Keratinocyte (primary cell): ENCODE measurements around the gene SEC14L1. TPM values are rescaled to one million over a fixed set of nuclear protein-coding genes. Genes with fewer than 3 reads are reported as not detected.

Experiments used
- DNase-seq: peaks from one replicate; pipeline ENCODE4 v3.0.0-alpha.2; 2011; ENCODE audit warnings: low read depth, missing footprints, low spot score
- FAIRE-seq: peaks from 2 replicates; lab custom pipeline; 2011; peaks lifted over from hg19 to GRCh38; lab: Jason Lieb, UNC
- H2AFZ ChIP-seq: 2 replicates; pipeline ENCODE4 v1.6.0; 2012; ENCODE audit warnings: low read length, control low read depth, inconsistent platforms; ENCODE audit not compliant: control insufficient read depth
- H3K27ac ChIP-seq: 2 replicates; pipeline ENCODE4 v1.5.1; 2011; ENCODE audit warnings: low read length; ENCODE audit not compliant: control insufficient read depth, insufficient read depth
- H3K27me3 ChIP-seq: 3 replicates; pipeline ENCODE4 v1.6.0; 2011; ENCODE audit warnings: low read length; ENCODE audit not compliant: control insufficient read depth, insufficient read depth; ENCODE audit errors: extremely low read depth
- H3K36me3 ChIP-seq, 2 experiments: 2 replicates in 1 of 2; 3 replicates in 1 of 2; pipeline ENCODE4 v1.5.1; 2011; ENCODE audit warnings: low read length in 2 of 2, mild to moderate bottlenecking in 1 of 2; ENCODE audit not compliant: control insufficient read depth in 2 of 2, insufficient read depth in 2 of 2; ENCODE audit errors: extremely low read depth in 1 of 2
- H3K4me1 ChIP-seq: 3 replicates; pipeline ENCODE4 v1.5.1; 2011; ENCODE audit warnings: low read length; ENCODE audit not compliant: control insufficient read depth, insufficient read depth; ENCODE audit errors: extremely low read depth
- H3K4me2 ChIP-seq: 3 replicates; pipeline ENCODE4 v1.6.0; 2011; ENCODE audit warnings: low read depth, low read length; ENCODE audit not compliant: control insufficient read depth, insufficient read depth; ENCODE audit errors: extremely low read depth
- H3K4me3 ChIP-seq, 3 experiments: fragments of 200-600 bp in 1 of 3; sonication (generic) in 1 of 3; 2 replicates in 2 of 3; 3 replicates in 1 of 3; pipeline ENCODE4 v1.5.1; 2011 to 2016; ENCODE audit warnings: low read length in 3 of 3, mild to moderate bottlenecking in 3 of 3, control low read depth in 2 of 3, inconsistent platforms in 1 of 3, low read depth in 1 of 3, mixed read lengths in 1 of 3, mixed run types in 1 of 3, moderate library complexity in 1 of 3; ENCODE audit not compliant: control insufficient read depth in 2 of 3, insufficient read depth in 2 of 3; ENCODE audit errors: extremely low read depth in 1 of 3
- H3K79me2 ChIP-seq: 2 replicates; pipeline ENCODE4 v1.6.0; 2012; ENCODE audit warnings: low read length; ENCODE audit not compliant: control insufficient read depth, insufficient read depth
- H3K9ac ChIP-seq: 3 replicates; pipeline ENCODE4 v1.6.0; 2011; ENCODE audit warnings: low read length; ENCODE audit not compliant: control insufficient read depth, insufficient read depth; ENCODE audit errors: extremely low read depth
- H3K9me1 ChIP-seq: 3 replicates; pipeline ENCODE4 v1.6.0; 2011; ENCODE audit warnings: low read length; ENCODE audit not compliant: control insufficient read depth, insufficient read depth; ENCODE audit errors: extremely low read depth
- H3K9me3 ChIP-seq: 2 replicates; pipeline ENCODE4 v1.5.1; 2012; ENCODE audit warnings: low read depth, low read length; ENCODE audit not compliant: control insufficient read depth
- H4K20me1 ChIP-seq: 3 replicates; pipeline ENCODE4 v1.6.0; 2011; ENCODE audit warnings: low read length; ENCODE audit not compliant: control insufficient read depth, insufficient read depth; ENCODE audit errors: extremely low read depth
- EZH2 ChIP-seq: IDR thresholded peaks from one replicate; pipeline ENCODE4 v1.6.1; 2012; ENCODE audit warnings: inconsistent platforms, mild to moderate bottlenecking, low read length, moderate library complexity
- dilution Hi-C: fragments of 300-500 bp; cut with MboI; formaldehyde crosslinking; loops from one replicate; pipeline ENCODE4 v1.7.0; 2020; ENCODE audit warnings: low sequenced_read_pairs; ENCODE audit not compliant: extremely low pct_ligation_motif_present
- polyA plus RNA-seq, 5 experiments: library from polyadenylated mRNA; depleted of rRNA in 3 of 5; stranded (reverse) in 3 of 5; stranded (forward) in 1 of 5; unstranded in 1 of 5; fragments of >200 nt; gene quantifications; 1 replicate in 1 of 5; 2 replicates in 3 of 5; 3 replicates in 1 of 5; pipeline versions ENCODE4 v1.2.1 to v1.2.3, GENCODE V29; 2011 to 2012; ENCODE audit warnings: missing spikeins in 2 of 5, low read depth in 1 of 5, low replicate concordance in 1 of 5
- TF ChIP-seq, protein P1 (sequence below), 3 experiments: IDR thresholded peaks in 1 of 3; conservative IDR thresholded peaks in 1 of 3; optimal IDR thresholded peaks in 1 of 3; 2 replicates in 2 of 3; 3 replicates in 1 of 3; pipeline versions ENCODE3 to v1.5.1; 2011; ENCODE audit warnings: low read length in 3 of 3, mild to moderate bottlenecking in 3 of 3, moderate library complexity in 2 of 3, control low read depth in 1 of 3, inconsistent platforms in 1 of 3; ENCODE audit not compliant: insufficient read depth in 2 of 3; ENCODE audit errors: extremely low read depth in 1 of 3

Gene SEC14L1
- polyA plus RNA-seq, 1 donor (not counting 4 experiments of a cell fraction or from before 2014, with no cell fraction given) = 35.6 TPM

DNA sequence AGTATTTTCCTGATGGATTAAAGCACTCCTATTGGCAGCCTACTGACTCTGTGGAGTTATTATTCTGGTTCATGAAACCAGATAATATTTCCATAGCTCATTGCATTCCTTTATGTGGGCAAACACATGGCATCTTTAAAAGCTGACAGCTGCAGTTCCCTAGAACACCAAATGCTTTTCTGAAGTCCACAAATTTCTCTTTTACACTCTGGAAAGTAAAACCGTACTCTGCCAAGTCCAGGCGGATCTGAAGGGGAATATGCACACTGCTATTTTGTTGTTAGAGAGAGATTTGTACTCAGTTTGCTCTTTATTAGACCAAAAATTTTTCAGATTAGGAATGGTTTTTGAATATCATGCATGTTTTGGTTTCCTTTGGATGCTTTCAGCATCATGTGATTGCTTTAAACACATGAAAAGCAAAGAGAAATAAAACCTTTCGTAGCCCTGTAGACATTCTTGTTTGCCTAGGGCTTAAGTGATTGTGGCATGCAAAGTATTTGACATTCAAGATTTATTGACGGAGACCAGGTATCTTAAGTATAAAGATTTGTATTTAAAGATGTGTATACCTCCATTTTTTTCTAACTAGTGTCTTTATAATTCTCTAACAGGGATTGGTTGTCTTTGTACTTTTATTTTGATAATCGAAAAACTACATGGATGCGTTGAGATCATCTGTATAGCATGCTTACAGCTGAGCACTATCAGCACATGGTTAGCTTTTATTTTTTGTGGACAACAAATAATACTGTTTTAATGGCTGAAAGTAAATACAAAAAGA is 19.5 kb downstream of the SEC14L1 start:
- Histone ChIP-seq H3K4me2 (no peak overlapping the region), H3K4me1 (no peaks in the 10 kb centered on the region), H3K27ac (no peak overlapping the region), H3K79me2 (peaks cover 86% of the 10 kb centered on the region), H3K4me3 (no peak overlapping the region), H3K9me1 (no peaks in the 10 kb centered on the region), H3K36me3 (peaks cover 0 to 15% of the 10 kb centered on the region in 2 experiments), H3K27me3 (no peaks in the 10 kb centered on the region), H3K9ac (no peak overlapping the region), H2AFZ (no peak overlapping the region), H3K9me3 (no peaks in the 10 kb centered on the region), H4K20me1 (no peaks in the 10 kb centered on the region)
- dilution Hi-C loops = no loop called here
- DNase-seq = no peak
- FAIRE-seq = no peak
- TF ChIP-seq, protein P1, sequence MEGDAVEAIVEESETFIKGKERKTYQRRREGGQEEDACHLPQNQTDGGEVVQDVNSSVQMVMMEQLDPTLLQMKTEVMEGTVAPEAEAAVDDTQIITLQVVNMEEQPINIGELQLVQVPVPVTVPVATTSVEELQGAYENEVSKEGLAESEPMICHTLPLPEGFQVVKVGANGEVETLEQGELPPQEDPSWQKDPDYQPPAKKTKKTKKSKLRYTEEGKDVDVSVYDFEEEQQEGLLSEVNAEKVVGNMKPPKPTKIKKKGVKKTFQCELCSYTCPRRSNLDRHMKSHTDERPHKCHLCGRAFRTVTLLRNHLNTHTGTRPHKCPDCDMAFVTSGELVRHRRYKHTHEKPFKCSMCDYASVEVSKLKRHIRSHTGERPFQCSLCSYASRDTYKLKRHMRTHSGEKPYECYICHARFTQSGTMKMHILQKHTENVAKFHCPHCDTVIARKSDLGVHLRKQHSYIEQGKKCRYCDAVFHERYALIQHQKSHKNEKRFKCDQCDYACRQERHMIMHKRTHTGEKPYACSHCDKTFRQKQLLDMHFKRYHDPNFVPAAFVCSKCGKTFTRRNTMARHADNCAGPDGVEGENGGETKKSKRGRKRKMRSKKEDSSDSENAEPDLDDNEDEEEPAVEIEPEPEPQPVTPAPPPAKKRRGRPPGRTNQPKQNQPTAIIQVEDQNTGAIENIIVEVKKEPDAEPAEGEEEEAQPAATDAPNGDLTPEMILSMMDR (optimal IDR thresholded peaks at IDR 0.05 in 1 of 3, IDR thresholded peaks at IDR 0.05 in 1 of 3, conservative IDR thresholded peaks at IDR 0.05 in 1 of 3; ENCODE audit: extremely low read depth in 1 of 3, insufficient read depth in 2 of 3, low read length in 3 of 3) = no peak
- TF ChIP-seq EZH2 = no peak

DNA sequence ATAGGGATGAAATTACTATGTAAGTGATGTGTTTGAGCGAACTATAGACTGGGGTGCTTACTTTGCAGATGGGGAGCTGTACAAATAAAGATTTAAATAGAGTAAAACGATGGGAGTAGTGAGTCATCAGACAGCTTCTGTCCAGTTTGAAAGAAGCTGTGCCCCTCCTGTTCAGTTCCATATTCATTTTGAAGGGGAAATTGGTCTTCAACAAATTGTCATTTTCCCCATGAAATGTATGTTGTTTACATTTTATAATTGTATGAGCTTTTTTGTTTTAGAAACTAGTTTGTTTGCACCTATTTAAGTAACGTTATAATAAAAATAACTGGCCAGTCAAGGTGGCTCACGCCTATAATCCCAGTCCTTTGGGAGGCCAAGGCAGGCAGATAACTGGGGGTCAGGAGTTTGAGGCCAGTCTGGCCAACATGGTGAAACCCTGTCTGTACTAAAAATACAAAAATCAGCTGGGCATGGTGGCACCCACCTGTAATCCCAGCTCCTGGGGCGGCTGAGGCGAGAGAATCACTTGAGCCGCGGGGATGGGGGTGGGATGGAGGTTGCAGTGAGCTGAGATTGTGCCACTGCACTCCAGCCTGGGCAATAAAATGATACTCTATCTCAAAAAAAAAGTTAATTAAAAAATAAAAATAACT is 20.2 kb downstream of the SEC14L1 start:
- dilution Hi-C loops = no loop called here
- peaks cover 84% of the 10 kb centered on the region for H3K79me2 ChIP-seq
- H3K27ac ChIP-seq = no peak overlapping the region
- DNase-seq (no peak), FAIRE-seq (no peak)
- H3K4me3 ChIP-seq = no peak overlapping the region
- no peak overlapping the region for H3K9ac ChIP-seq
- H3K36me3 ChIP-seq = peaks cover 0 to 12% of the 10 kb centered on the region in 2 experiments
- H3K4me1 ChIP-seq = no peaks in the 10 kb centered on the region
- no peak for TF ChIP-seq EZH2
- TF ChIP-seq, protein P1 (optimal IDR thresholded peaks at IDR 0.05 in 1 of 3, IDR thresholded peaks at IDR 0.05 in 1 of 3, conservative IDR thresholded peaks at IDR 0.05 in 1 of 3; ENCODE audit: extremely low read depth in 1 of 3, insufficient read depth in 2 of 3, low read length in 3 of 3) = no peak
- H3K9me1 ChIP-seq = no peaks in the 10 kb centered on the region
- H3K4me2 ChIP-seq = no peak overlapping the region
- no peaks in the 10 kb centered on the region for H3K27me3 ChIP-seq
- no peaks in the 10 kb centered on the region for H3K9me3 ChIP-seq
- H2AFZ ChIP-seq = no peak overlapping the region
- no peaks in the 10 kb centered on the region for H4K20me1 ChIP-seq
